MCF 10A (cell line): ENCODE results near the gene MUSTN1. TPM values are rescaled to one million over a fixed set of nuclear protein-coding genes. Genes with fewer than 3 reads are reported as not detected.

Experiments used
- BruUV-seq: library from RNA; stranded (reverse); fragments of 400-500 nt; replicated peaks from 2 replicates; lab custom pipeline; 2021; lab: Mats Ljungman, UMichigan
- CTCF ChIA-PET: fragments of 300-600 bp; sonication (Branson Sonifier 250); formaldehyde crosslinking; extraction: SDS; loops from one replicate; lab custom pipeline; 2021; ENCODE audit warnings: antibody characterized with exemption, inconsistent platforms; lab: Yijun Ruan, JAX
- POLR2A ChIA-PET: fragments of 300-600, 350-650 bp; sonication (Branson Sonifier 250); formaldehyde crosslinking; extraction: SDS; loops from one replicate; lab custom pipeline; 2020; ENCODE audit warnings: antibody characterized with exemption, inconsistent platforms; lab: Yijun Ruan, JAX
- DNase-seq: peaks from one replicate; pipeline ENCODE4 v3.0.0-alpha.2; 2018; ENCODE audit not compliant: unreplicated experiment
- H3K27ac Mint-ChIP-seq: one replicate; pipeline ENCODE4 v1.8.0; 2022; ENCODE audit warnings: mild to moderate bottlenecking, low read depth, mixed read lengths; ENCODE audit not compliant: unreplicated experiment
- H3K27me3 Mint-ChIP-seq: one replicate; pipeline ENCODE4 v1.8.0; 2022; ENCODE audit warnings: mixed read lengths; ENCODE audit not compliant: insufficient read depth, unreplicated experiment
- H3K36me3 Mint-ChIP-seq: one replicate; pipeline ENCODE4 v1.8.0; 2022; ENCODE audit warnings: mild to moderate bottlenecking, moderate library complexity, mixed read lengths; ENCODE audit not compliant: insufficient read depth, unreplicated experiment
- H3K4me1 Mint-ChIP-seq: one replicate; pipeline ENCODE4 v1.8.0; 2022; ENCODE audit warnings: mixed read lengths; ENCODE audit not compliant: insufficient read depth, unreplicated experiment
- H3K4me3 Mint-ChIP-seq: one replicate; pipeline ENCODE4 v1.8.0; 2022; ENCODE audit warnings: mild to moderate bottlenecking, moderate library complexity, mixed read lengths; ENCODE audit not compliant: unreplicated experiment
- H3K9me3 Mint-ChIP-seq: one replicate; pipeline ENCODE4 v1.8.0; 2022; ENCODE audit warnings: mixed read lengths; ENCODE audit not compliant: unreplicated experiment
- CTCF ChIP-seq: fragments of 200-600 bp; IDR thresholded peaks from one replicate; pipeline ENCODE4 v1.8.0; 2022; ENCODE audit warnings: antibody characterized with exemption, mild to moderate bottlenecking; ENCODE audit not compliant: unreplicated experiment
- intact Hi-C: fragments of 100-400 bp; cut with micrococcal nuclease; formaldehyde crosslinking; loops from 2 replicates; pipeline ENCODE4 v1.14.1; 2022
- total RNA-seq: library from RNA; stranded (reverse); gene quantifications from 2 replicates; pipeline ENCODE4 v1.2.3, GENCODE V29; 2022

Gene MUSTN1
- total RNA-seq, 1 experiment from 2014 or later: not detected

GRCh38 chr3:52798978-52799476 is 35.8 kb downstream of the MUSTN1 start:
- peaks cover 24% of the 10 kb centered on the region for H3K4me1 Mint-ChIP-seq
- peak; percentile 68 for DNase-seq
- ChIA-PET CTCF (interaction anchor here (0.7 to 1.9 kb wide), 17 partner anchors 10 to 273 kb away, joined by 3 to 9 read pairs (median 4); no protein-coding TSS in a partner anchor), POLR2A (no interaction called here)
- no peaks in the 10 kb centered on the region for H3K27me3 Mint-ChIP-seq
- H3K27ac Mint-ChIP-seq: no peak overlapping the region
- H3K36me3 Mint-ChIP-seq: no peaks in the 10 kb centered on the region
- no TSS peak for BruUV-seq
- intact Hi-C loops: no loop called here
- no peaks in the 10 kb centered on the region for H3K9me3 Mint-ChIP-seq
- H3K4me3 Mint-ChIP-seq: no peak overlapping the region
- TF ChIP-seq CTCF: peak; percentile 50

- Mint-ChIP-seq H3K27me3 (no peaks in the 10 kb centered on the region), H3K36me3 (no peaks in the 10 kb centered on the region), H3K27ac (no peak overlapping the region), H3K4me1 (peaks cover 26% of the 10 kb centered on the region), H3K4me3 (no peak overlapping the region), H3K9me3 (no peaks in the 10 kb centered on the region)
- intact Hi-C loops: no loop called here
- CTCF ChIA-PET: interaction anchor here (0.7 to 1.9 kb wide), 12 partner anchors 9 to 97 kb away, joined by 3 to 9 read pairs (median 4); no protein-coding TSS in a partner anchor
- BruUV-seq: no TSS peak
- no peak for DNase-seq
- TF ChIP-seq CTCF: no peak
- POLR2A ChIA-PET: no interaction called here
Observed at GRCh38 chr3:52798376-52798977, 36.3 kb downstream of the MUSTN1 start.

- BruUV-seq: no TSS peak
- Mint-ChIP-seq H3K4me3 (no peak overlapping the region), H3K27me3 (no peaks in the 10 kb centered on the region), H3K36me3 (no peaks in the 10 kb centered on the region), H3K9me3 (no peaks in the 10 kb centered on the region), H3K4me1 (peaks cover 23% of the 10 kb centered on the region), H3K27ac (no peak overlapping the region)
- CTCF ChIA-PET: interaction anchor here (0.6 kb wide), 1 partner anchor 1279 kb away, joined by 4 read pairs; no protein-coding TSS in a partner anchor
- POLR2A ChIA-PET: interaction anchor here (1.2 kb wide), 1 partner anchor 25 kb away, joined by 3 read pairs; the partner anchor contains the start of gene NEK4
- TF ChIP-seq CTCF: no peak
- intact Hi-C loops: no loop called here
- DNase-seq: no peak
Observed at GRCh38 chr3:52796411-52796810, 38.4 kb downstream of the MUSTN1 start.

- no peak overlapping the region for H3K4me3 Mint-ChIP-seq
- H3K4me1 Mint-ChIP-seq: peaks cover 23% of the 10 kb centered on the region
- H3K27ac Mint-ChIP-seq: no peak overlapping the region
- BruUV-seq: no TSS peak
- no peaks in the 10 kb centered on the region for H3K9me3 Mint-ChIP-seq
- TF ChIP-seq CTCF: no peak
- ChIA-PET CTCF (interaction anchor here (0.6 to 1.0 kb wide), 3 partner anchors 21 to 272 kb away, joined by 3 to 5 read pairs (median 4); no protein-coding TSS in a partner anchor), POLR2A (no interaction called here)
- no peak for DNase-seq
- intact Hi-C loops: no loop called here
- H3K36me3 Mint-ChIP-seq: no peaks in the 10 kb centered on the region
- no peaks in the 10 kb centered on the region for H3K27me3 Mint-ChIP-seq
Observed at GRCh38 chr3:52795298-52795900, 39.4 kb downstream of the MUSTN1 start.
